PC-9 (cell line): ENCODE measurements around the gene BCAR1. TPM values are rescaled to one million over a fixed set of nuclear protein-coding genes. Genes with fewer than 3 reads are reported as not detected.
A peak's percentile ranks its signal among the peaks of the same experiment; 100 is the strongest.

Experiments used
- BruUV-seq: library from RNA; stranded (reverse); fragments of 400-500 nt; replicated peaks from 2 replicates; lab custom pipeline; 2021; lab: Mats Ljungman, UMichigan
- CTCF ChIA-PET: fragments of 300-600 bp; sonication (Branson Sonifier 250); formaldehyde crosslinking; loops from one replicate; lab custom pipeline; 2022; ENCODE audit warnings: antibody characterized with exemption; lab: Charles Lee
- POLR2A ChIA-PET: fragments of 300-600 bp; sonication (Branson Sonifier 250); formaldehyde crosslinking; loops from one replicate; lab custom pipeline; 2022; ENCODE audit warnings: antibody characterized with exemption; ENCODE audit not compliant: unreplicated experiment; lab: Charles Lee
- DNase-seq, 2 experiments: peaks; one replicate each; pipeline versions ENCODE4 v3.0.0 to v3.0.0-alpha.2; 2015 to 2022; ENCODE audit warnings: mixed read lengths in 1 of 2
- H2AFZ ChIP-seq: fragments of 200-600 bp; sonication (generic); 2 replicates; pipeline ENCODE4 v1.8.1; 2017; ENCODE audit warnings: antibody characterized with exemption
- H3F3A ChIP-seq: fragments of 200-600 bp; sonication (generic); 2 replicates; pipeline ENCODE4 v1.8.1; 2017; ENCODE audit warnings: antibody characterized with exemption, mild to moderate bottlenecking, low read depth; ENCODE audit not compliant: insufficient read depth
- H3K27ac ChIP-seq: fragments of 200-600 bp; sonication (generic); 2 replicates; pipeline ENCODE4 v1.6.1; 2016; ENCODE audit warnings: mixed run types
- H3K27me3 ChIP-seq: fragments of 200-600 bp; sonication (generic); 2 replicates; pipeline ENCODE4 v1.6.1; 2016; ENCODE audit warnings: low read depth, mixed run types; ENCODE audit not compliant: insufficient read depth
- H3K36me3 ChIP-seq: fragments of 200-600 bp; sonication (generic); 2 replicates; pipeline ENCODE4 v1.6.1; 2016; ENCODE audit warnings: low read depth, mixed run types
- H3K4me1 ChIP-seq: fragments of 200-600 bp; sonication (generic); replicated peaks from 2 replicates; pipeline ENCODE4 v1.6.1; 2016; ENCODE audit warnings: mixed run types; ENCODE audit not compliant: insufficient read depth
- H3K4me2 ChIP-seq: fragments of 200-600 bp; sonication (generic); 2 replicates; pipeline ENCODE4 v1.6.1; 2017; ENCODE audit warnings: mixed run types
- H3K4me3 ChIP-seq: fragments of 200-600 bp; sonication (generic); 2 replicates; pipeline ENCODE4 v1.6.1; 2016; ENCODE audit warnings: mixed run types
- H3K79me2 ChIP-seq: fragments of 200-600 bp; sonication (generic); 2 replicates; pipeline ENCODE4 v1.6.1; 2017; ENCODE audit warnings: low read depth, mixed run types
- H3K9me2 ChIP-seq: fragments of 200-600 bp; sonication (generic); 2 replicates; pipeline ENCODE4 v1.8.1; 2017; ENCODE audit warnings: mild to moderate bottlenecking; ENCODE audit not compliant: insufficient read depth
- H3K9me3 ChIP-seq: fragments of 200-600 bp; sonication (generic); 2 replicates; pipeline ENCODE4 v1.8.1; 2016; ENCODE audit warnings: low read depth; ENCODE audit not compliant: insufficient read depth
- H4K20me1 ChIP-seq: fragments of 200-600 bp; sonication (generic); 2 replicates; pipeline ENCODE4 v1.8.1; 2017; ENCODE audit not compliant: insufficient read depth
- EZH2 ChIP-seq: fragments of 200-600 bp; sonication (generic); IDR thresholded peaks from 2 replicates; pipeline ENCODE4 v1.8.0; 2017; ENCODE audit warnings: antibody characterized with exemption, low read depth
- intact Hi-C: fragments of 100-400 bp; cut with micrococcal nuclease; formaldehyde crosslinking; loops from one replicate; pipeline ENCODE4 v1.10.0; 2022; ENCODE audit not compliant: unreplicated experiment
- total RNA-seq: library from RNA; stranded (reverse); gene quantifications from 2 replicates; pipeline ENCODE4 v1.2.3, GENCODE V29; 2021
- TF ChIP-seq, protein P1 (sequence below): fragments of 200-600 bp; sonication (generic); conservative IDR thresholded peaks from 2 replicates; pipeline ENCODE4 v1.6.1; 2017; ENCODE audit warnings: mixed run types, antibody characterized with exemption, mild to moderate bottlenecking, moderate library complexity

Gene BCAR1
- total RNA-seq, 1 experiment from 2014 or later, result 53.9 TPM

DNA sequence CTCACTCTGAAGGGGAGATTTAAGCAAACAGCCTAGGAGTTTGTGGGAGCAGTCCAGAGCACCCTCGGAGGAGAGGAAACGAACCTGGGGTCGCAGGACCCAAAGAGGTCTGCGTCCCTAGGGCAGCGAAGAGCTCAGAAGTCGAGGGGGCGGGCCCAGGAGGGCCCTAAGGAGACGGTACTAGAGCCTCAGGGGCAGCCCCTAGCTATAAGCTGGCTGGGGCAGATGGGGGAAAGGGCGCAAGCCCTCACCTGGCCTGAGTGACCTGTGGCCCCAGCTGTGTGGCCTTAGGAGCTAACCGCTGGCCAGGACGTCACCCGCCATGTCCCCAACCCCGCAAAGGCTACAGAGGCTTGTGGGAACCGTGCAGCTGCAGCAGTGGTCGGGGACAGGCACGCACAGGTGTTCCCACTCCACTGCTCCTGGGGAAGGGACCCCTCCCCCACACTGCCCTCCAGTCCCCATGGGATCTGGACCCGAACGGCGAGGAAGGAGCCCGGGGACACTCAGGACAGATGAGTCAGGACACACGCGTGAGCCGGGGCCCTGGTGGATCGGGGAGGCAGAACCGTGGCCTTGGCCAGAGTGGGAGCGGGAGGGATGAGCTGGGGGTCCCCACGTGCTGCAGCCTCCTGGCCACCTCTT is 42.4 kb downstream of the BCAR1 start:
- CTCF ChIA-PET, result no interaction called here
- BruUV-seq, result no TSS peak

DNA sequence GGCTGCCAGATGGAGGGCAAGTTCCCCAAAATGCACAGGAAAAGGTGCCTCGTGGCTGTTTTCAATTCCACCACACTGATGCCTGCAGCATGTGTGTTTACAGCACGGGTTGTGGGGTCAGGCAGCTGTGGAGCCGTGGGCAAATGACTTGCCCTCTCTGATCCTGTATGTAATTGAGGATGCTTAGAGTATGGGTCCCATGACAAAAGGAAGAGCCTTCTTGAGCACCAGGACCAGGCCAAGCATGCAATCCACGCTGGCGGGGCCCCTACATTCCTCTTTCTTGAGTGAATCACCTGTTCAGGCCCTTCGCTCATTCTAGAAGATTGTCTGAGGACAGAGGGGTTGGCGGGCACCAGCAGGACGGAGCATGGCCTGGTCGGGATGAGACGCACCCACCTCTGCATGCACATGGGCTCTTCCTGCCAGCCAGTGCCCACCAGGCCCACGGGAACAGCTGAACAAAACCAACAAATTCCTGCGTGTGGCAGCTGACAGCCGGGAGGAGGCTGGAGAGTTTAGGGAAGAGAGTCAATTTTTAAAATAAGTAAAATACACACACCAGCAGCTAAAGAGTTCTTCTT is 43.1 kb downstream of the BCAR1 start:
- CTCF ChIA-PET, result no interaction called here
- intact Hi-C loops, result no loop called here
- DNase-seq, result peak in 1 of 2 experiments; percentile 19

More for the DNA sequence above, 42.4 kb downstream of the BCAR1 start:
- POLR2A ChIA-PET, result no interaction called here
- Histone ChIP-seq H3K4me3 (no peak overlapping the region), H3F3A (no peaks in the 10 kb centered on the region), H3K9me2 (no peaks in the 10 kb centered on the region), H3K27me3 (no peaks in the 10 kb centered on the region), H4K20me1 (no peaks in the 10 kb centered on the region), H3K9me3 (no peaks in the 10 kb centered on the region), H3K4me2 (no peak overlapping the region), H2AFZ (no peak overlapping the region), H3K4me1 (no peaks in the 10 kb centered on the region), H3K36me3 (no peaks in the 10 kb centered on the region), H3K27ac (no peak overlapping the region), H3K79me2 (no peaks in the 10 kb centered on the region)
- intact Hi-C loops, result no loop called here
- TF ChIP-seq EZH2, result no peak
- TF ChIP-seq, protein P1, sequence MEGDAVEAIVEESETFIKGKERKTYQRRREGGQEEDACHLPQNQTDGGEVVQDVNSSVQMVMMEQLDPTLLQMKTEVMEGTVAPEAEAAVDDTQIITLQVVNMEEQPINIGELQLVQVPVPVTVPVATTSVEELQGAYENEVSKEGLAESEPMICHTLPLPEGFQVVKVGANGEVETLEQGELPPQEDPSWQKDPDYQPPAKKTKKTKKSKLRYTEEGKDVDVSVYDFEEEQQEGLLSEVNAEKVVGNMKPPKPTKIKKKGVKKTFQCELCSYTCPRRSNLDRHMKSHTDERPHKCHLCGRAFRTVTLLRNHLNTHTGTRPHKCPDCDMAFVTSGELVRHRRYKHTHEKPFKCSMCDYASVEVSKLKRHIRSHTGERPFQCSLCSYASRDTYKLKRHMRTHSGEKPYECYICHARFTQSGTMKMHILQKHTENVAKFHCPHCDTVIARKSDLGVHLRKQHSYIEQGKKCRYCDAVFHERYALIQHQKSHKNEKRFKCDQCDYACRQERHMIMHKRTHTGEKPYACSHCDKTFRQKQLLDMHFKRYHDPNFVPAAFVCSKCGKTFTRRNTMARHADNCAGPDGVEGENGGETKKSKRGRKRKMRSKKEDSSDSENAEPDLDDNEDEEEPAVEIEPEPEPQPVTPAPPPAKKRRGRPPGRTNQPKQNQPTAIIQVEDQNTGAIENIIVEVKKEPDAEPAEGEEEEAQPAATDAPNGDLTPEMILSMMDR, result no peak
- DNase-seq, result no peak

DNA sequence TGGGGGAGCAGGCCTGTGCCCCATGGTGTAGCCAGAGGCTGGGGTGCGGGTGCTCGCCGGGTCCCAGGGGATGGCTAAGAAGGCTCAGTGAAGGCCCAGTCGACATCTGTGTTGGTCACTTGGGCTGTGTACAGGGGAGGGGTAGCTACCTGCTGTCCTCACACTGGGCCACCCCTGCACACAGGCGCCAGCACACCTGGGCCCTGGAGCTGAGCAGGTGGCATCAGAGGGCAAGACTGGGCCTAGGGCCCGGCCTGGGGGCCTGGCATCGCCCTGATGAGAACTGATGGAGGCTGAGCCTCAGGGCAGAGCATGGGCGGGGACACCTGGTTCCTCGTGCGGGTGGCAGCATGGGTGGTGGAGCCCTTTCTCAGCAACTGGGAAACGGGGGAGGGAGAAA is 43.6 kb downstream of the BCAR1 start:
- no peak overlapping the region for H2AFZ ChIP-seq
- no peaks in the 10 kb centered on the region for H3K36me3 ChIP-seq
- H3K9me3 ChIP-seq, result no peaks in the 10 kb centered on the region
- intact Hi-C loops, result loop anchor here (2.0 kb wide), 1 partner anchor 17 kb away; no protein-coding TSS in a partner anchor
- peak in 1 of 2 experiments; percentile 27 for DNase-seq
- no peaks in the 10 kb centered on the region for H3K9me2 ChIP-seq
- no peak overlapping the region for H3K4me3 ChIP-seq
- BruUV-seq, result no TSS peak
- TF ChIP-seq EZH2, result no peak
- TF ChIP-seq, protein P1, result no peak
- no peaks in the 10 kb centered on the region for H3F3A ChIP-seq
- no peak overlapping the region for H3K27ac ChIP-seq
- H4K20me1 ChIP-seq, result no peaks in the 10 kb centered on the region
- H3K4me2 ChIP-seq, result no peak overlapping the region
- ChIA-PET POLR2A (interaction anchor here (0.6 kb wide), 1 partner anchor 186 kb away, joined by 34 read pairs; no protein-coding TSS in a partner anchor), CTCF (no interaction called here)
- H3K27me3 ChIP-seq, result no peaks in the 10 kb centered on the region
- H3K4me1 ChIP-seq, result no peaks in the 10 kb centered on the region
- H3K79me2 ChIP-seq, result no peaks in the 10 kb centered on the region

More for the DNA sequence above, 43.1 kb downstream of the BCAR1 start:
- Histone ChIP-seq H3K4me1 (no peaks in the 10 kb centered on the region), H3K36me3 (no peaks in the 10 kb centered on the region), H3K9me2 (no peaks in the 10 kb centered on the region), H2AFZ (no peak overlapping the region), H4K20me1 (no peaks in the 10 kb centered on the region), H3K79me2 (no peaks in the 10 kb centered on the region), H3F3A (no peaks in the 10 kb centered on the region), H3K9me3 (no peaks in the 10 kb centered on the region), H3K27ac (no peak overlapping the region), H3K4me3 (no peak overlapping the region), H3K27me3 (no peaks in the 10 kb centered on the region), H3K4me2 (no peak overlapping the region)
- no TSS peak for BruUV-seq
- TF ChIP-seq EZH2, result no peak
- TF ChIP-seq, protein P1, result no peak
- POLR2A ChIA-PET, result interaction anchor here (0.6 kb wide), 1 partner anchor 186 kb away, joined by 34 read pairs; no protein-coding TSS in a partner anchor
